HEK293 (cell line): ENCODE measurements around the gene PANK4.

Experiments used
- CTCF ChIA-PET: fragments of 350-600 bp; formaldehyde crosslinking; extraction: SDS; loops from one replicate; lab custom pipeline; 2021; ENCODE audit warnings: antibody characterized with exemption; lab: Yijun Ruan, JAX
- POLR2A ChIA-PET: fragments of 300-600 bp; formaldehyde crosslinking; extraction: SDS; loops from one replicate; lab custom pipeline; 2020; ENCODE audit warnings: antibody characterized with exemption, inconsistent platforms; lab: Yijun Ruan, JAX
- H3K27ac ChIP-seq: fragments of 200-500 bp; sonication (Bioruptor generic); 2 replicates; pipeline ENCODE4 v1.5.1; 2014; ENCODE audit warnings: low read depth, low read length, control low read depth, inconsistent platforms; ENCODE audit errors: extremely low read depth
- H3K36me3 ChIP-seq, 2 experiments: fragments of 200-500 bp in 1 of 2; sonication (Bioruptor generic) in 1 of 2; 1 replicate in 1 of 2; 2 replicates in 1 of 2; pipeline ENCODE4 v1.5.1; 2014 to 2017; ENCODE audit warnings: inconsistent platforms in 2 of 2, low read length in 2 of 2; ENCODE audit not compliant: control insufficient read depth in 2 of 2, insufficient read depth in 1 of 2
- H3K4me1 ChIP-seq: fragments of 200-500 bp; sonication (Bioruptor generic); 2 replicates; pipeline ENCODE4 v1.5.1; 2014; ENCODE audit warnings: mild to moderate bottlenecking, low read length, inconsistent platforms; ENCODE audit not compliant: control insufficient read depth, insufficient read depth
- H3K4me3 ChIP-seq: 2 replicates; pipeline ENCODE4 v1.5.1; 2011; ENCODE audit warnings: low read depth, mild to moderate bottlenecking, control low read depth, low read length, moderate library complexity
- H3K9me3 ChIP-seq: fragments of 200-500 bp; sonication (Bioruptor generic); 2 replicates; pipeline ENCODE4 v1.5.1; 2014; ENCODE audit warnings: low read depth, low read length, inconsistent platforms; ENCODE audit not compliant: control insufficient read depth, insufficient read depth
- GLI2 ChIP-seq: fragments of 450-650 bp; formaldehyde crosslinking; IDR thresholded peaks from 2 replicates; pipeline ENCODE4; 2017; ENCODE audit warnings: missing biosample characterization, missing genetic modification characterization, low read depth, borderline replicate concordance
- GLIS1 ChIP-seq: fragments of 450-650 bp; formaldehyde crosslinking; IDR thresholded peaks from 2 replicates; pipeline ENCODE4 v1.5.1; 2016; ENCODE audit warnings: missing biosample characterization, missing genetic modification characterization
- KLF1 ChIP-seq: fragments of 450-650 bp; formaldehyde crosslinking; IDR thresholded peaks from 2 replicates; pipeline ENCODE4 v1.5.1; 2016; ENCODE audit warnings: missing biosample characterization, missing genetic modification characterization
- KLF7 ChIP-seq: fragments of 450-650 bp; formaldehyde crosslinking; IDR thresholded peaks from 2 replicates; pipeline ENCODE4 v1.5.1; 2016; ENCODE audit warnings: missing biosample characterization, missing genetic modification characterization, borderline replicate concordance
- MYNN ChIP-seq: fragments of 450-650 bp; formaldehyde crosslinking; IDR thresholded peaks from 2 replicates; pipeline ENCODE4 v1.5.1; 2016; ENCODE audit warnings: missing biosample characterization, missing genetic modification characterization, borderline replicate concordance
- SCRT2 ChIP-seq: fragments of 450-650 bp; formaldehyde crosslinking; IDR thresholded peaks from 2 replicates; pipeline ENCODE4 v1.5.1; 2016; ENCODE audit warnings: missing biosample characterization, missing genetic modification characterization
- ZIC2 ChIP-seq: fragments of 450-650 bp; formaldehyde crosslinking; IDR thresholded peaks from 2 replicates; pipeline ENCODE4 v1.5.1; 2016; ENCODE audit warnings: missing biosample characterization, missing genetic modification characterization
- ZNF133 ChIP-seq: fragments of 450-650 bp; formaldehyde crosslinking; IDR thresholded peaks from 2 replicates; pipeline ENCODE4 v1.5.1; 2016; ENCODE audit warnings: missing biosample characterization, missing genetic modification characterization
- ZNF16 ChIP-seq: fragments of 450-650 bp; formaldehyde crosslinking; IDR thresholded peaks from 2 replicates; pipeline ENCODE4 v1.5.1; 2016; ENCODE audit warnings: low read depth, missing biosample characterization, missing genetic modification characterization
- ZNF174 ChIP-seq: fragments of 450-650 bp; formaldehyde crosslinking; IDR thresholded peaks from 2 replicates; pipeline ENCODE4 v1.5.0; 2017; ENCODE audit warnings: missing biosample characterization, mild to moderate bottlenecking, missing genetic modification characterization
- ZNF223 ChIP-seq: fragments of 450-650 bp; formaldehyde crosslinking; IDR thresholded peaks from 2 replicates; pipeline ENCODE4 v1.5.1; 2016; ENCODE audit warnings: missing biosample characterization, missing genetic modification characterization
- ZNF311 ChIP-seq: fragments of 450-650 bp; formaldehyde crosslinking; IDR thresholded peaks from 2 replicates; pipeline ENCODE4 v1.5.1; 2017; ENCODE audit warnings: missing biosample characterization, missing genetic modification characterization, borderline replicate concordance
- ZNF350 ChIP-seq: fragments of 450-650 bp; formaldehyde crosslinking; IDR thresholded peaks from 2 replicates; pipeline ENCODE4 v1.5.0; 2017; ENCODE audit warnings: missing biosample characterization, mild to moderate bottlenecking, missing genetic modification characterization
- ZNF501 ChIP-seq: fragments of 450-650 bp; formaldehyde crosslinking; IDR thresholded peaks from 2 replicates; pipeline ENCODE4 v1.5.1; 2016; ENCODE audit warnings: missing biosample characterization, missing genetic modification characterization
- ZNF571 ChIP-seq: fragments of 450-650 bp; formaldehyde crosslinking; IDR thresholded peaks from 2 replicates; pipeline ENCODE4 v1.5.0; 2017; ENCODE audit warnings: missing biosample characterization, missing genetic modification characterization
- ZNF624 ChIP-seq: fragments of 450-650 bp; formaldehyde crosslinking; IDR thresholded peaks from 2 replicates; pipeline ENCODE4 v1.5.1; 2017; ENCODE audit warnings: missing biosample characterization, missing genetic modification characterization
- ZNF660 ChIP-seq: fragments of 450-650 bp; IDR thresholded peaks from 2 replicates; pipeline ENCODE4 v1.5.1; 2018; ENCODE audit warnings: missing biosample characterization, mild to moderate bottlenecking, missing genetic modification characterization
- ZNF701 ChIP-seq: fragments of 450-650 bp; formaldehyde crosslinking; IDR thresholded peaks from 2 replicates; pipeline ENCODE4 v1.5.1; 2016; ENCODE audit warnings: missing biosample characterization, missing genetic modification characterization
- ZNF776 ChIP-seq: fragments of 450-650 bp; formaldehyde crosslinking; IDR thresholded peaks from 2 replicates; pipeline ENCODE4 v1.5.0; 2017; ENCODE audit warnings: missing biosample characterization, missing genetic modification characterization, borderline replicate concordance
- ZNF777 ChIP-seq: fragments of 450-650 bp; formaldehyde crosslinking; IDR thresholded peaks from 2 replicates; pipeline ENCODE4 v1.5.1; 2017; ENCODE audit warnings: missing biosample characterization, missing genetic modification characterization, borderline replicate concordance
- TF ChIP-seq, protein P1 (sequence below): fragments of 450-650 bp; formaldehyde crosslinking; conservative IDR thresholded peaks from 2 replicates; pipeline ENCODE4 v1.5.1; 2016; ENCODE audit warnings: low read depth, missing biosample characterization, missing genetic modification characterization
- TF ChIP-seq, protein P2 (sequence below): fragments of 450-650 bp; formaldehyde crosslinking; IDR thresholded peaks from 2 replicates; pipeline ENCODE4 v1.5.1; 2017; ENCODE audit warnings: missing biosample characterization, missing genetic modification characterization
- TF ChIP-seq, protein P3 (sequence below): fragments of 450-650 bp; formaldehyde crosslinking; IDR thresholded peaks from 2 replicates; pipeline ENCODE4 v1.5.1; 2016; ENCODE audit warnings: missing biosample characterization, missing genetic modification characterization, borderline replicate concordance

Gene PANK4

DNA sequence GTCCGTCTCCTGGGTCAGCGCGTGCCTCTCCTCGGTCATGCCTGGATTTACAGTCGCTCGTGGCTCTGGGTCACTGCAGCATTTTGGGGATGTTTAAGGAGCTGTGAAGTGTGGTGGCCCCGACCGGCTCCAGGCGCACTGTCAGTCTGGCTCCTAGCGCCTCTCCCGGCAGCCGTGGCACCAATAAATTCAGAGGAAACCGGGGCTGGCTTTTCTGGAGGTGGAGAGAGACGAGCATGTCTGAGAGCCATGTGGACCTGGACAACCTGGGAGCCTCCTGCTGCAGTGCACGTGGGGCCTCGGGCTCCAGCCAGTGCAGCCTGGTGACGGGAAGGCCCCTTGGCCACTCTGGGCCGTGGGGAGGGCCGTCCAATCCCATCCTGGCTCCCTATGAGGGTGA is 33.2 kb downstream of the PANK4 start:
- Histone ChIP-seq H3K4me1 (no peaks in the 10 kb centered on the region; the same call in 1 of the 2 replicates), H3K4me3 (no peak overlapping the region), H3K27ac (no peak overlapping the region), H3K9me3 (no peaks in the 10 kb centered on the region), H3K36me3 (no peaks in the 10 kb centered on the region)
- CTCF ChIA-PET: no interaction called here
- no peak for TF ChIP-seq ZNF777 (tag by site-specific recombination)
- TF ChIP-seq ZNF350 (tag by site-specific recombination): no peak
- TF ChIP-seq KLF7: no peak
- POLR2A ChIA-PET: no interaction called here

DNA sequence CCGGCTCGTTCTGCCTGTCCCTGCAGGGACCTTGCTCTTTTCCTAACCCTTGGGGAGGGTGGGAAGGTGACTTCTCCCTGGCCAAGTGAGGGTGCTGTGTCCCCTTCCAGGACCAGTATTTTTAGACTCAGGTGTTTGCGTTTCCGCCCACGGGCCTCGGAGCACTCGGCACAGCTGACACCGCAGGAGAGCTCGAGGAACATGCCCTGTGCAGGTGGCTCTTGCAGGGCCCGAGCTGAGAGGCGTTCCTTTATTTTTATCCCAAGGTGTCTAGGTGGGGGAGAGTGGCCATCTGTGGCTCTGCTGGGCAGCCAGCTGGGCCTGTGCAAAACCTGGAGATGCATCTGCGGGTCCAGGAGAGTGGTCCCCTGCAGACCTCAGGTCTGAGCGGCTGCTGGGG is 34.3 kb downstream of the PANK4 start:
- Histone ChIP-seq H3K9me3 (no peaks in the 10 kb centered on the region), H3K27ac (no peak overlapping the region), H3K36me3 (no peaks in the 10 kb centered on the region), H3K4me3 (no peak overlapping the region), H3K4me1 (no peaks in the 10 kb centered on the region; the same call in 1 of the 2 replicates)
- CTCF ChIA-PET: no interaction called here
- TF ChIP-seq ZIC2 (peak; percentile 12; the same call in 1 of the 2 replicates), ZNF501 (tag by site-specific recombination) (no peak), GLIS1 (tag by site-specific recombination) (peak; percentile 64; the same call in 1 of the 2 replicates)
- POLR2A ChIA-PET: no interaction called here

DNA sequence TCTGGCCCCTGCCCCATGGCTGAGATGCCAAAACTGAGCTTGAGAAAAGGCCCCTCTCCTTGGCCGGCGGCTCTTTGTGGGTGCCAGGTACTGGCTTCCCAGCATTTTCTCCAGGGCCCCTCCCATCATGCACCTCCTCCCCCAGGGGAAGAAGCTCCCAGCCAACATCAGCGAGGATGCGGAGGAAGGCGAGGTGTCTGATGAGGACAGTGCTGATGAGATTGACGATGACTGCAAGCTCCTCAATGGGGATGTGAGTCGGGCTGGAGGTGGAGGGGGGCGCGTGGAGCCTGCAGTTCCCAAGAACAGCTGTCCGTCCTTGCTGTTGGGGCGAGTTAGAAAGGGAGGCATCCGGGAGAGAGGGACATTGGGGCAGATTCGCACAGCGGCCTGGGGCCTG is 36.8 kb downstream of the PANK4 start:
- POLR2A ChIA-PET: interaction anchor here (1.2 kb wide), 1 partner anchor 63 kb away, joined by 7 read pairs; no protein-coding TSS in a partner anchor
- H3K9me3 ChIP-seq: no peaks in the 10 kb centered on the region
- H3K4me3 ChIP-seq: no peak overlapping the region
- CTCF ChIA-PET: no interaction called here
- no peaks in the 10 kb centered on the region for H3K36me3 ChIP-seq
- TF ChIP-seq ZNF624: no peak
- no peak for TF ChIP-seq ZNF501 (tag by site-specific recombination)
- TF ChIP-seq KLF1 (tag by site-specific recombination): no peak
- TF ChIP-seq ZNF776 (tag by site-specific recombination): no peak
- no peak for TF ChIP-seq ZNF16 (tag by site-specific recombination)
- no peak for TF ChIP-seq ZNF311
- TF ChIP-seq, protein P1, sequence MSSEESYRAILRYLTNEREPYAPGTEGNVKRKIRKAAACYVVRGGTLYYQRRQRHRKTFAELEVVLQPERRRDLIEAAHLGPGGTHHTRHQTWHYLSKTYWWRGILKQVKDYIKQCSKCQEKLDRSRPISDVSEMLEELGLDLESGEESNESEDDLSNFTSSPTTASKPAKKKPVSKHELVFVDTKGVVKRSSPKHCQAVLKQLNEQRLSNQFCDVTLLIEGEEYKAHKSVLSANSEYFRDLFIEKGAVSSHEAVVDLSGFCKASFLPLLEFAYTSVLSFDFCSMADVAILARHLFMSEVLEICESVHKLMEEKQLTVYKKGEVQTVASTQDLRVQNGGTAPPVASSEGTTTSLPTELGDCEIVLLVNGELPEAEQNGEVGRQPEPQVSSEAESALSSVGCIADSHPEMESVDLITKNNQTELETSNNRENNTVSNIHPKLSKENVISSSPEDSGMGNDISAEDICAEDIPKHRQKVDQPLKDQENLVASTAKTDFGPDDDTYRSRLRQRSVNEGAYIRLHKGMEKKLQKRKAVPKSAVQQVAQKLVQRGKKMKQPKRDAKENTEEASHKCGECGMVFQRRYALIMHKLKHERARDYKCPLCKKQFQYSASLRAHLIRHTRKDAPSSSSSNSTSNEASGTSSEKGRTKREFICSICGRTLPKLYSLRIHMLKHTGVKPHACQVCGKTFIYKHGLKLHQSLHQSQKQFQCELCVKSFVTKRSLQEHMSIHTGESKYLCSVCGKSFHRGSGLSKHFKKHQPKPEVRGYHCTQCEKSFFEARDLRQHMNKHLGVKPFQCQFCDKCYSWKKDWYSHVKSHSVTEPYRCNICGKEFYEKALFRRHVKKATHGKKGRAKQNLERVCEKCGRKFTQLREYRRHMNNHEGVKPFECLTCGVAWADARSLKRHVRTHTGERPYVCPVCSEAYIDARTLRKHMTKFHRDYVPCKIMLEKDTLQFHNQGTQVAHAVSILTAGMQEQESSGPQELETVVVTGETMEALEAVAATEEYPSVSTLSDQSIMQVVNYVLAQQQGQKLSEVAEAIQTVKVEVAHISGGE: no peak
- TF ChIP-seq ZNF571: no peak
- no peak for TF ChIP-seq SCRT2 (tag by site-specific recombination)
- no peak for TF ChIP-seq GLI2 (tag by site-specific recombination)
- no peak for TF ChIP-seq ZNF133 (tag by site-specific recombination)
- TF ChIP-seq, protein P2, sequence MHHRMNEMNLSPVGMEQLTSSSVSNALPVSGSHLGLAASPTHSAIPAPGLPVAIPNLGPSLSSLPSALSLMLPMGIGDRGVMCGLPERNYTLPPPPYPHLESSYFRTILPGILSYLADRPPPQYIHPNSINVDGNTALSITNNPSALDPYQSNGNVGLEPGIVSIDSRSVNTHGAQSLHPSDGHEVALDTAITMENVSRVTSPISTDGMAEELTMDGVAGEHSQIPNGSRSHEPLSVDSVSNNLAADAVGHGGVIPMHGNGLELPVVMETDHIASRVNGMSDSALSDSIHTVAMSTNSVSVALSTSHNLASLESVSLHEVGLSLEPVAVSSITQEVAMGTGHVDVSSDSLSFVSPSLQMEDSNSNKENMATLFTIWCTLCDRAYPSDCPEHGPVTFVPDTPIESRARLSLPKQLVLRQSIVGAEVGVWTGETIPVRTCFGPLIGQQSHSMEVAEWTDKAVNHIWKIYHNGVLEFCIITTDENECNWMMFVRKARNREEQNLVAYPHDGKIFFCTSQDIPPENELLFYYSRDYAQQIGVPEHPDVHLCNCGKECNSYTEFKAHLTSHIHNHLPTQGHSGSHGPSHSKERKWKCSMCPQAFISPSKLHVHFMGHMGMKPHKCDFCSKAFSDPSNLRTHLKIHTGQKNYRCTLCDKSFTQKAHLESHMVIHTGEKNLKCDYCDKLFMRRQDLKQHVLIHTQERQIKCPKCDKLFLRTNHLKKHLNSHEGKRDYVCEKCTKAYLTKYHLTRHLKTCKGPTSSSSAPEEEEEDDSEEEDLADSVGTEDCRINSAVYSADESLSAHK (tag by site-specific recombination): no peak
- TF ChIP-seq ZNF660: no peak
- TF ChIP-seq, protein P3, sequence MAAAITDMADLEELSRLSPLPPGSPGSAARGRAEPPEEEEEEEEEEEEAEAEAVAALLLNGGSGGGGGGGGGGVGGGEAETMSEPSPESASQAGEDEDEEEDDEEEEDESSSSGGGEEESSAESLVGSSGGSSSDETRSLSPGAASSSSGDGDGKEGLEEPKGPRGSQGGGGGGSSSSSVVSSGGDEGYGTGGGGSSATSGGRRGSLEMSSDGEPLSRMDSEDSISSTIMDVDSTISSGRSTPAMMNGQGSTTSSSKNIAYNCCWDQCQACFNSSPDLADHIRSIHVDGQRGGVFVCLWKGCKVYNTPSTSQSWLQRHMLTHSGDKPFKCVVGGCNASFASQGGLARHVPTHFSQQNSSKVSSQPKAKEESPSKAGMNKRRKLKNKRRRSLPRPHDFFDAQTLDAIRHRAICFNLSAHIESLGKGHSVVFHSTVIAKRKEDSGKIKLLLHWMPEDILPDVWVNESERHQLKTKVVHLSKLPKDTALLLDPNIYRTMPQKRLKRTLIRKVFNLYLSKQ (tag by site-specific recombination): no peak
- TF ChIP-seq ZNF174: no peak
- TF ChIP-seq ZNF223: no peak
- TF ChIP-seq MYNN (tag by site-specific recombination): no peak
- no peak for TF ChIP-seq ZNF701 (tag by site-specific recombination)
- H3K4me1 ChIP-seq: no peaks in the 10 kb centered on the region; the same call in 1 of the 2 replicates
- H3K27ac ChIP-seq: no peak overlapping the region
